Measurements from ENCODE around the gene AKR1B15. TPM values are rescaled to one million over a fixed set of nuclear protein-coding genes. Genes with fewer than 3 reads are reported as not detected.

AKR1B15 gene
- polyA plus RNA-seq, 2 of the 4 experiments (the other 2 are of a cell fraction) = 17.9 to 24.7 TPM

GRCh38 chr7:134549366-134549765 lies 456 bp downstream of the AKR1B15 start:
- Histone ChIP-seq H3K9me3 (0 out of 3 replicates have a peak, but pooled peaks cover 3% of the 10 kb centered on the region), H3K4me2 (peak overlapping the region; percentile 76), H3K4me3 (peak overlapping the region; percentile 30), H3K27ac (peak overlapping the region; percentile 79 to 86), H3K4me1 (peaks cover 54% of the 10 kb centered on the region)
- FAIRE-seq (no peak), ATAC-seq (no peak), DNase-seq (ENCODE audit: low read depth in 1 of 2, low spot score in 1 of 2) (no peak)
- TF ChIP-seq MAFK (IDR thresholded peaks at IDR 0.05; ENCODE audit: partially characterized antibody) = no peak
- POLR2A ChIA-PET = interaction anchor here (0.8 to 1.2 kb wide), 4 partner anchors 9 to 117 kb away, joined by 3 to 6 read pairs (median 4); partner anchors contain the start of gene AKR1B10
- CTCF ChIA-PET = interaction anchor here (0.9 to 31.0 kb wide), 12 partner anchors 10 to 120 kb away, joined by 3 to 914 read pairs (median 30); partner anchors contain the start of gene AKR1B10
- WGBS (ENCODE audit: missing lambda C conversion rate) = 83% methylated on average over 8 of the region's 8 CpGs

- DNase-seq (ENCODE audit: low read depth in 1 of 2, low spot score in 1 of 2) = peak in 1 of 2 experiments; percentile 65
- Histone ChIP-seq H3K4me2 (no peak overlapping the region), H3K27ac (peak overlapping the region; percentile 32 to 86; a peak in 5 of 6 replicates), H3K4me1 (peaks cover 29% of the 10 kb centered on the region), H3K9me3 (peaks cover 9% of the 10 kb centered on the region; the same call in 1 of the 3 replicates), H3K4me3 (no peak overlapping the region)
- TF ChIP-seq, protein P1, sequence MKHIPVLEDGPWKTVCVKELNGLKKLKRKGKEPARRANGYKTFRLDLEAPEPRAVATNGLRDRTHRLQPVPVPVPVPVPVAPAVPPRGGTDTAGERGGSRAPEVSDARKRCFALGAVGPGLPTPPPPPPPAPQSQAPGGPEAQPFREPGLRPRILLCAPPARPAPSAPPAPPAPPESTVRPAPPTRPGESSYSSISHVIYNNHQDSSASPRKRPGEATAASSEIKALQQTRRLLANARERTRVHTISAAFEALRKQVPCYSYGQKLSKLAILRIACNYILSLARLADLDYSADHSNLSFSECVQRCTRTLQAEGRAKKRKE (CRISPR knock-in tag; IDR thresholded peaks at IDR 0.05; ENCODE audit: low read depth) = no peak
- TF ChIP-seq RAD21 (conservative IDR thresholded peaks at IDR 0.05 in 1 of 2, IDR thresholded peaks at IDR 0.05 in 1 of 2) (peak in 1 of 2 experiments; percentile 70; a peak in 2 of 5 replicates), CTCF (IDR thresholded peaks at IDR 0.05) (peak; percentile 30), SMC3 (IDR thresholded peaks at IDR 0.05) (peak; percentile 17; the same call in 1 of the 3 replicates), KDM1A (IDR thresholded peaks at IDR 0.05; ENCODE audit: low read depth) (no peak)
- TF ChIP-seq, protein P2, sequence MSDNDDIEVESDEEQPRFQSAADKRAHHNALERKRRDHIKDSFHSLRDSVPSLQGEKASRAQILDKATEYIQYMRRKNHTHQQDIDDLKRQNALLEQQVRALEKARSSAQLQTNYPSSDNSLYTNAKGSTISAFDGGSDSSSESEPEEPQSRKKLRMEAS (IDR thresholded peaks at IDR 0.05) = 0 out of 2 replicates have a peak, but pooled peaks have one; percentile 40
- peak in 1 of 2 experiments; percentile 48; a peak in 3 of 6 replicates for ATAC-seq
- ChIA-PET CTCF (interaction anchor here (0.6 to 31.0 kb wide), 11 partner anchors 7 to 131 kb away, joined by 3 to 914 read pairs (median 4); partner anchors contain the start of gene AKR1B10), POLR2A (interaction anchor here (0.8 kb wide), 1 partner anchor 25 kb away, joined by 3 read pairs; the partner anchor contains the start of gene AKR1B10)
- no peak for FAIRE-seq
- 67% methylated on average over 7 of the region's 7 CpGs for WGBS (ENCODE audit: missing lambda C conversion rate)
These were observed 3.2 kb downstream of the AKR1B15 start for GRCh38 chr7:134552105-134552504.

GRCh38 chr7:134553976-134554375 lies 5.1 kb downstream of the AKR1B15 start:
- ATAC-seq = peak in 1 of 2 experiments; percentile 9; a peak in 2 of 6 replicates

More at GRCh38 chr7:134553976-134554375, 5.1 kb downstream of the AKR1B15 start:
- H3K27ac ChIP-seq = peak overlapping the region in 1 of 2 experiments; percentile 86; a peak in 4 of 6 replicates
- POLR2A ChIA-PET = interaction anchor here (1.0 to 1.2 kb wide), 2 partner anchors 9 to 13 kb away, joined by 3 to 4 read pairs; no protein-coding TSS in a partner anchor
- peaks cover 21% of the 10 kb centered on the region for H3K9me3 ChIP-seq
- peak in 1 of 2 experiments; percentile 62 for DNase-seq (ENCODE audit: low read depth in 1 of 2, low spot score in 1 of 2)
- no peak overlapping the region for H3K4me3 ChIP-seq
- peaks cover 13% of the 10 kb centered on the region for H3K4me1 ChIP-seq
- no peak for FAIRE-seq
- TF ChIP-seq CTCF (IDR thresholded peaks at IDR 0.05) (peak; percentile 17; the same call in 1 of the 3 replicates), SMC3 (IDR thresholded peaks at IDR 0.05) (0 out of 3 replicates have a peak, but pooled peaks have one; percentile 21), MYC (IDR thresholded peaks at IDR 0.05; ENCODE audit: borderline replicate concordance, low read length) (no peak), FOXS1 (CRISPR knock-in tag; IDR thresholded peaks at IDR 0.05) (no peak), RAD21 (conservative IDR thresholded peaks at IDR 0.05 in 1 of 2, IDR thresholded peaks at IDR 0.05 in 1 of 2) (peak; percentile 27 to 54; a peak in 2 of 5 replicates), EHMT2 (IDR thresholded peaks at IDR 0.05; ENCODE audit: low read depth) (no peak)
- TF ChIP-seq, protein P3, sequence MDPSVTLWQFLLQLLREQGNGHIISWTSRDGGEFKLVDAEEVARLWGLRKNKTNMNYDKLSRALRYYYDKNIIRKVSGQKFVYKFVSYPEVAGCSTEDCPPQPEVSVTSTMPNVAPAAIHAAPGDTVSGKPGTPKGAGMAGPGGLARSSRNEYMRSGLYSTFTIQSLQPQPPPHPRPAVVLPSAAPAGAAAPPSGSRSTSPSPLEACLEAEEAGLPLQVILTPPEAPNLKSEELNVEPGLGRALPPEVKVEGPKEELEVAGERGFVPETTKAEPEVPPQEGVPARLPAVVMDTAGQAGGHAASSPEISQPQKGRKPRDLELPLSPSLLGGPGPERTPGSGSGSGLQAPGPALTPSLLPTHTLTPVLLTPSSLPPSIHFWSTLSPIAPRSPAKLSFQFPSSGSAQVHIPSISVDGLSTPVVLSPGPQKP (IDR thresholded peaks at IDR 0.05; ENCODE audit: low read depth, low read length) = no peak
- H3K4me2 ChIP-seq = no peak overlapping the region
- CTCF ChIA-PET = interaction anchor here (0.8 to 31.0 kb wide), 11 partner anchors 11 to 127 kb away, joined by 3 to 914 read pairs (median 7); partner anchors contain the start of gene AKR1B10
- 71% methylated on average over 4 of the region's 4 CpGs for WGBS (ENCODE audit: missing lambda C conversion rate)
